Measurements from ENCODE around the gene E4F1. TPM values are rescaled to one million over a fixed set of nuclear protein-coding genes. Genes with fewer than 3 reads are reported as not detected.

The E4F1 gene
- total and polyA plus RNA-seq, 9 donors: 0.58 to 26.2 (median 22.7) TPM

- Histone ChIP-seq H3K27ac (no peak overlapping the region), H3K9me3 (no peaks in the 10 kb centered on the region), H3K36me3 (no peaks in the 10 kb centered on the region), H3K4me1 (ENCODE audit: insufficient read depth) (no peaks in the 10 kb centered on the region), H3K4me3 (no peak overlapping the region), H3K27me3 (no peaks in the 10 kb centered on the region)
- intact Hi-C loops (cut with DNase I): no loop called here
- DNase-seq: no peak
- TF ChIP-seq POLR2A (IDR thresholded peaks at IDR 0.05): no peak
- TF ChIP-seq CTCF (IDR thresholded peaks at IDR 0.05): no peak
- TF ChIP-seq EP300 (IDR thresholded peaks at IDR 0.05): no peak
- WGBS, 3 donors: 61 to 75% (median 64%) methylated on average over 30 of the region's 30 CpGs
Observed at GRCh38 chr16:2275476-2276367, 52.3 kb downstream of the E4F1 start.

- H3K36me3 ChIP-seq: no peaks in the 10 kb centered on the region
Observed at GRCh38 chr16:2276368-2277195, 53.2 kb downstream of the E4F1 start.

GRCh38 chr16:2277466-2278271 is 54.3 kb downstream of the E4F1 start:
- no peaks in the 10 kb centered on the region for H3K36me3 ChIP-seq
- WGBS, 3 donors: 44 to 73% (median 64%) methylated on average over 24 to 25 of the region's 25 CpGs
- DNase-seq: no peak

More at GRCh38 chr16:2276368-2277195, 53.2 kb downstream of the E4F1 start:
- 47 to 68% (median 56%) methylated on average over 26 of the region's 26 CpGs for WGBS, 3 donors
- no peak for TF ChIP-seq EP300 (IDR thresholded peaks at IDR 0.05)
- no peak for TF ChIP-seq CTCF (IDR thresholded peaks at IDR 0.05)
- no peak for TF ChIP-seq POLR2A (IDR thresholded peaks at IDR 0.05)
- Histone ChIP-seq H3K27me3 (no peaks in the 10 kb centered on the region), H3K4me3 (no peak overlapping the region), H3K27ac (no peak overlapping the region), H3K9me3 (no peaks in the 10 kb centered on the region), H3K4me1 (ENCODE audit: insufficient read depth) (no peaks in the 10 kb centered on the region)
- no peak for DNase-seq
- intact Hi-C loops (cut with DNase I): no loop called here

More at GRCh38 chr16:2277466-2278271, 54.3 kb downstream of the E4F1 start:
- Histone ChIP-seq H3K4me3 (no peak overlapping the region), H3K27ac (no peak overlapping the region), H3K27me3 (no peaks in the 10 kb centered on the region), H3K9me3 (no peaks in the 10 kb centered on the region), H3K4me1 (ENCODE audit: insufficient read depth) (no peaks in the 10 kb centered on the region)
- TF ChIP-seq CTCF (IDR thresholded peaks at IDR 0.05) (no peak), EP300 (IDR thresholded peaks at IDR 0.05) (no peak), POLR2A (IDR thresholded peaks at IDR 0.05) (no peak)
- intact Hi-C loops (cut with DNase I): no loop called here
